Aorta (tissue), 5 donors: ENCODE measurements around the gene PLEKHA5. TPM values are rescaled to one million over a fixed set of nuclear protein-coding genes. Genes with fewer than 3 reads are reported as not detected.

Experiments used
- ATAC-seq: fragments of 200-7000 bp; cut with Tn5 transposase; one replicate; pipeline ENCODE4 v1.9.1; 2022; ENCODE audit warnings: moderate library complexity; ENCODE audit not compliant: low FRiP score
- DNase-seq, 2 donors: peaks; one replicate each; pipeline ENCODE4 v3.0.0-alpha.2; 2020
- H3K27ac ChIP-seq, 2 donors: one replicate each; pipeline ENCODE4 v1.5.1; 2013; ENCODE audit warnings: low read length in 2 of 2, mild to moderate bottlenecking in 2 of 2, moderate library complexity in 2 of 2, control low read depth in 1 of 2, inconsistent platforms in 1 of 2, low read depth in 1 of 2
- H3K27me3 ChIP-seq, 2 donors: one replicate each; pipeline ENCODE4 v1.6.1; 2013; ENCODE audit warnings: control low read depth in 1 of 2, low read length in 1 of 2, mild to moderate bottlenecking in 1 of 2, moderate library complexity in 1 of 2; ENCODE audit not compliant: insufficient read depth in 2 of 2, control insufficient read depth in 1 of 2
- H3K36me3 ChIP-seq, 2 donors: one replicate each; pipeline ENCODE4 v1.6.1; 2013; ENCODE audit warnings: control low read depth in 1 of 2, low read length in 1 of 2, mild to moderate bottlenecking in 1 of 2; ENCODE audit not compliant: insufficient read depth in 2 of 2, control insufficient read depth in 1 of 2
- H3K4me1 ChIP-seq, 2 donors: one replicate each; pipeline ENCODE4 v1.6.1; 2013; ENCODE audit warnings: low read length in 2 of 2, control low read depth in 1 of 2, mild to moderate bottlenecking in 1 of 2, moderate library complexity in 1 of 2; ENCODE audit not compliant: insufficient read depth in 2 of 2, control insufficient read depth in 1 of 2
- H3K4me3 ChIP-seq, 2 donors: one replicate each; pipeline ENCODE4 v1.5.1; 2013; ENCODE audit warnings: low read length in 2 of 2, control low read depth in 1 of 2, mild to moderate bottlenecking in 1 of 2
- H3K9me3 ChIP-seq: one replicate; pipeline ENCODE4 v1.6.1; 2013; ENCODE audit warnings: mild to moderate bottlenecking, low read length; ENCODE audit not compliant: control insufficient read depth
- WGBS, 2 donors: extraction: QIAGEN DNeasy Blood & Tissue Kit; methylation state at CpG; one replicate each; pipeline ENCODE4 v1.1.7; 2013; 5-methylcytosine and 5-hydroxymethylcytosine counted together
- intact Hi-C, 2 donors: fragments of 100-400 bp; cut with DNase I; formaldehyde crosslinking; loops; one replicate each; pipeline versions ENCODE4 v1.14.2 to v1.15.0; 2022
- polyA plus RNA-seq, 2 donors: library from polyadenylated mRNA; stranded (reverse); fragments of 200-250 nt; gene quantifications; one replicate each; pipeline ENCODE4 v1.2.3, GENCODE V29; 2013
- total RNA-seq, 2 donors: library from RNA; stranded (reverse); fragmentation: NEBNext Ultra II Directional; extraction: Animal tissue kit (Norgen Biotek cat#: 25700); gene quantifications; one replicate each; pipeline ENCODE4 v1.2.1, GENCODE V29; 2021
- donor health status: healthy with polysubstance abuse.
- donor health status: Bipolar disorder and iron deficiency.
- donor health status: DM: no; HTN: no; CAD: no.
- donor health status: DM: no; HTN: no; CAD: no.
- donor health status: DM: yes; HTN: yes; CAD: no.

PLEKHA5 gene
- total and polyA plus RNA-seq, 4 donors: 11.0 to 56.0 (median 18.7) TPM

- H3K4me3 ChIP-seq: no peak overlapping the region
- intact Hi-C loops: no loop called here
- H3K4me1 ChIP-seq: no peaks in the 10 kb centered on the region
- ATAC-seq: no peak
- no peak overlapping the region for H3K27ac ChIP-seq
- DNase-seq: no peak
- no peaks in the 10 kb centered on the region for H3K36me3 ChIP-seq
- no peaks in the 10 kb centered on the region for H3K27me3 ChIP-seq
- 87 to 95% methylated on average over 3 of the region's 3 CpGs for WGBS, 2 donors
- no peaks in the 10 kb centered on the region for H3K9me3 ChIP-seq
Observed at GRCh38 chr12:19138956-19139355, 9.4 kb downstream of the PLEKHA5 start.

- no peak for ATAC-seq
- intact Hi-C loops: no loop called here
- Histone ChIP-seq H3K9me3 (no peaks in the 10 kb centered on the region), H3K4me3 (no peak overlapping the region), H3K27ac (no peak overlapping the region), H3K27me3 (no peaks in the 10 kb centered on the region), H3K4me1 (no peaks in the 10 kb centered on the region), H3K36me3 (no peaks in the 10 kb centered on the region)
- WGBS, 2 donors: 72 to 83% methylated on average over 3 of the region's 3 CpGs
- no peak for DNase-seq
Observed at GRCh38 chr12:19139615-19140194, 10.2 kb downstream of the PLEKHA5 start.

DNA sequence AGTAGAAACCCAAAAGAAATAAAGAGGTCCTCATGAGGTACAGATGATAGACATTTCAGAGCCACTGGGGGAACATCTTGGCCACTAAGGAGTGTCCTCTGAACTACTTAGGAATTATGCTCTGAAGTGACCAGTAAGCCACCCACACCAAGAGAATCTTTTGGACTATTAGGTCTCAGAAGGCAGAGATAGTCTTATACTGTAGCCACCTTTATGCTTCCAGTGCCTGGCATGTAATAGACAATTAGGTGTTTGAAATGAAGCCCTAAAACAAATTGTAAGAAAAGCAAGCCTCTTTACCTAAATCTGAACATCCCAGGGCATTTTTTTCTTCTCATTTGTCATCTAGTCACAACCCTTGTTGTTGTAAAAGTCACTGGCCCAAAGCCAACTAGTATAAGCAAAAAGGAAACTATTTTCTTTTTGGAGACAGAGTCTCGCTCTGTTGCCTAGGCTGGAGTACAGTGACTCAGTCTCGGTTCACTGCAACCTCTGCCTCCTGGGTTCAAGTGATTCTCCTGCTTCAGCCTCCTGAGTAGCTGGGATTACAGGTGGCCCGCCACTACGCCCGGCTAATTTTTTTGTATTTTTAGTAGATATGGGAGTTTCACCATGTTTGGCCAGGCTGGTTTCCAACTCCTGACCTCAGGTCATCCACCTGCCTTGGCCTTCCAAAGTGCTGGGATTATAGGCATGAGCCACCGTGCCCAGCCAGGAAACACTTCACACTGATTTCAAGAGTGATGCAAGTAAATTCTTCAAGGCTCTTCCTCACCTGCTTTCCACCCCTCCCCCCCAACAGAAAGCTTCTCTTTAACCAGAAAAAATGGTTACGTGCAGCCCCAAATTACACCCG lies 11.1 kb downstream of the PLEKHA5 start:
- Histone ChIP-seq H3K27ac (no peak overlapping the region), H3K9me3 (no peaks in the 10 kb centered on the region), H3K4me1 (no peaks in the 10 kb centered on the region), H3K4me3 (no peak overlapping the region), H3K27me3 (no peaks in the 10 kb centered on the region), H3K36me3 (no peaks in the 10 kb centered on the region)
- no peak for ATAC-seq
- WGBS, 2 donors: 67 to 69% methylated on average over 8 of the region's 8 CpGs
- DNase-seq: no peak
- intact Hi-C loops: no loop called here

GRCh38 chr12:19142499-19142898 lies 13.0 kb downstream of the PLEKHA5 start:
- no peak for DNase-seq
- WGBS, 2 donors: 96 to 98% methylated on average over 2 of the region's 2 CpGs

DNA sequence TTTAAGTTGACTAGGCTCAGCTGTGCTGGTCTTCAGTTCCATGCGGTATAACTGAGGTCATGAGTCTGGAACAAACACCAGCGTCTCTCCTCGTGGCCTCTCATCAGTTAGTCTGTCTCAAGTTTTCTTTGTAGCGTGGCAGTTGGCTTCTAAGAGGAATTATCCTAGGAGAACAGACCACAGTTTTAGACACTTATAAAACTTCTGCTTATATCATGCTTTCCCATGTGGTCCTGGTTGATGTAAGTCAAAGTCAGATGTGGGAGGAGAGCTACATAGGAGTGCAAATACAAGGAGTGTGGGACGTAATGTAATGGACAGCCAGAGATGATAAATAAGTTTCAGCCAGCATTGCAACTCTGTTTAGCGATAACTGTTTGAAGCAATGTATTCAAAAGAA lies 14.8 kb downstream of the PLEKHA5 start:
- Histone ChIP-seq H3K4me3 (no peak overlapping the region), H3K27me3 (no peaks in the 10 kb centered on the region), H3K4me1 (no peaks in the 10 kb centered on the region), H3K27ac (no peak overlapping the region), H3K9me3 (no peaks in the 10 kb centered on the region), H3K36me3 (no peaks in the 10 kb centered on the region)
- intact Hi-C loops: no loop called here
- ATAC-seq (no peak), DNase-seq (no peak)
- WGBS, 2 donors: 91 to 94% methylated on average over 6 of the region's 6 CpGs

More at GRCh38 chr12:19142499-19142898, 13.0 kb downstream of the PLEKHA5 start:
- H3K4me3 ChIP-seq: no peak overlapping the region
- ATAC-seq: no peak
- H3K27me3 ChIP-seq: no peaks in the 10 kb centered on the region
- H3K9me3 ChIP-seq: no peaks in the 10 kb centered on the region
- no peaks in the 10 kb centered on the region for H3K4me1 ChIP-seq
- H3K27ac ChIP-seq: no peak overlapping the region
- intact Hi-C loops: no loop called here
- no peaks in the 10 kb centered on the region for H3K36me3 ChIP-seq

DNA sequence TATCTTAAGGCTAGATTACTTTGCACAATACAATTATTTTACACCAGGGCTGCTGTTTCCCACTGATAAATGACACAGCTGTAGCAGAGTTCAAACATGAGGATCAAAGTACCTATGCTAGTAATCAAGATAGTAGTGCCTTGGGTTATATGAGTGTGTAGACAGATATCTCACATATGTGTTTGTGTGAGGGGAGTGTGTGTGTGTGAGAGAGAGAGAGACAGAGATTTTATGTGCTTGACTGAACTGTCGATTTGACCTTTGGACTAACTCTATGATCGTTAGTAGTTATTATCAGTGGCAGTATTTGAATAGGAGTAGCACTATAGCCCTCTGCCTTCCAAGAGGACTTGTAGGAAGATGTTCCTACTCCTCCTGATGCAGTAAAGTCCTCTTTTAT lies 15.5 kb downstream of the PLEKHA5 start:
- Histone ChIP-seq H3K36me3 (no peaks in the 10 kb centered on the region), H3K27me3 (no peaks in the 10 kb centered on the region), H3K4me1 (no peaks in the 10 kb centered on the region), H3K4me3 (no peak overlapping the region), H3K27ac (no peak overlapping the region), H3K9me3 (no peaks in the 10 kb centered on the region)
- intact Hi-C loops: no loop called here
- ATAC-seq: no peak
- WGBS, 2 donors: 90 to 96% methylated on average over 2 of the region's 2 CpGs
- DNase-seq: no peak

GRCh38 chr12:19148860-19149259 lies 19.3 kb downstream of the PLEKHA5 start:
- ATAC-seq (no peak), DNase-seq (no peak)
- Histone ChIP-seq H3K36me3 (no peaks in the 10 kb centered on the region), H3K27me3 (no peaks in the 10 kb centered on the region), H3K4me1 (peaks cover 0 to 11% of the 10 kb centered on the region in 2 donors), H3K27ac (no peak overlapping the region), H3K9me3 (no peaks in the 10 kb centered on the region), H3K4me3 (no peak overlapping the region)
- intact Hi-C loops: no loop called here

DNA sequence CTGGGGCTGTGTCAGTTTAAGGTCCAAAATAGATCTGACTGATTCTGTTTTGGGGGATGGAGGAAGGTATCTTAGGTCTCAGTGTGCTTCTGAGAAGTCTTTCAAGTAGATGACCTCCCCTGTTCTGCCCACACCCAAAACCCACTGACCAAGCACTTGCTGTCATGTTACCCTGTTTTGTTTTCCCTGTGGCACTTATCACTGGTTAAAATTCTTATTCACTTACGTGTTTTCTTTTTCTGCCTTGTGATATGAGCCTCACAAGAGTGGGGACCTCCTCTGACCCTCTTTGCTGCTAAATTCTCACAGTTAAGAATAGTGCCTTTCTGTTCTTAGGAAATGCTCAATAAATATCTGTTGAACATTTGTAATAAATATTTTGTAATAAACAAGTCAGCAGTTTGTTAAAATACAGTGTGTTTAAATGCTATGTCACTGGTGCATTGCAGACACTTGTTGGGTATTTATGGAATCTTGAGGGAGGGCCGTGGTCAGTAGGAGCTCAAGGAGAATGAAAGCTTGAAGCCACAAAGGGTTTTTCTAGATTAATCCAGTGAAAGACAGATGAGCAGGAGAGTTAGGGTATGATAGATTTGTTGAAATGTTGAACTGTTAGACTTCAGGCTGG lies 20.9 kb downstream of the PLEKHA5 start:
- ATAC-seq (no peak), DNase-seq (no peak)
- H3K4me1 ChIP-seq: peaks cover 0 to 11% of the 10 kb centered on the region in 2 donors
- no peaks in the 10 kb centered on the region for H3K9me3 ChIP-seq
- intact Hi-C loops: no loop called here
- H3K4me3 ChIP-seq: no peak overlapping the region
- no peaks in the 10 kb centered on the region for H3K36me3 ChIP-seq
- peak overlapping the region; percentile 57 to 76 for H3K27ac ChIP-seq
- WGBS, 2 donors: 20 to 22% methylated on average over 2 of the region's 2 CpGs
- no peaks in the 10 kb centered on the region for H3K27me3 ChIP-seq
